GM19099 (cell line): ENCODE data around the gene SIX2.

Experiments
- POLR2A ChIP-seq: IDR thresholded peaks from 3 replicates; pipeline ENCODE4 v1.6.1; 2011; ENCODE audit warnings: low read depth; ENCODE audit not compliant: insufficient read length; ENCODE audit errors: extremely low read depth

The SIX2 gene

GRCh38 chr2:44960871-44961270 is 48.4 kb downstream of the SIX2 start:
- TF ChIP-seq POLR2A = no peak

GRCh38 chr2:44959855-44960254 is 49.4 kb downstream of the SIX2 start:
- no peak for TF ChIP-seq POLR2A

DNA sequence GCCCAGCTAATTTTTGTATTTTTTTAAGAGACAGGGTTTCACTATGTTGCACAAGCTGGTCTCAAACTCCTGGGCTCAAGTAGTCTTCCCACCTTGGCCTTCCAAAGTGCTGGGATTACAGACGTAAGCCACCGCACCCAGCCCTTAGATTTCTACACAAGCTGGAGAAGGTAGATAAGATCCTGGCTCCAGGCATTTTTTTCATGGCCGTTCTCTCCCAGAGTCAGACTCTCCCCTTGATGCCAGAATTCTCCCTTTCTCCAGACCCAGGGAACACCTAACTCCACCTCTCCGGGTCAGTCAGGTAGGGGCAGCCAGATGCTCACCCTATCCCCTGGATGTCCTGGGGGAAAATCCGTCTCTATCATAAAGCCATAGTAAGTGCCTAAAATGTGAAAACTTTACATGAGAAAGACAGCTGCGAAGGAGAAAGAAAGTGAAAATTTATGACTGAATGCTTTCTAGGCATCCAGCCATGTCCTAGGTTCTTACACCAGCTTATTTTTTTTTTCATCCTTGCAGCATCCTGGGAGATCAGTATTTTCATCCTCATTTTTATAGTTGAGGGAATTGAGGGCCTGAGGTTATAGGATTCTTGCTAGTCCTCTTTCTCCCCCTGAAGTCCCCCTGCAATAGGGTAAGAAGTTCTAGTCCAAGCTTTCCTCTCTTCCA is 51.5 kb downstream of the SIX2 start:
- TF ChIP-seq POLR2A = no peak

DNA sequence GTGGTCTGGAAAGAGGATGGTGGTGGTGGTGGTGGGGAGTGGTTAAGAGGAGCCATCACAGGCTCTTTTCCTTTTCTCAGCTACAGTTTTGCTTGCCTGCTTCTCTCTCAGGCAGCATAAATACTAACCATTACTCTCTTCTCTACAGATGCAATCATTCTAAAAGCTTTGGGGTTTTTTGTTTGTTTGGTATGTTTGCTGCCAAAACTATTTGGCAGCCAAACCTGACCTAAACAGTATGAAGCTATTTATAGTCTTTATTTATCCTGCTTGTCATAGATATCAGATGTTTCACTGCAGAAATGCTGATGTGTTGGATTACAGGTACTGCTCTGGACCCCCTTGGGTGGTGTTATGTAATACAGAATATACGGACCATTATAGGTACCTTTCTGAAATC is 52.4 kb downstream of the SIX2 start:
- TF ChIP-seq POLR2A = no peak

GRCh38 chr2:44955593-44956392 is 53.5 kb downstream of the SIX2 start:
- TF ChIP-seq POLR2A = no peak
